HepG2 (cell line): Measurements from ENCODE around the gene SCARF1. TPM values are rescaled to one million over a fixed set of nuclear protein-coding genes. Genes with fewer than 3 reads are reported as not detected.
A peak's percentile ranks its signal among the peaks of the same experiment; 100 is the strongest.

Experiments
- AHR ChIP-seq: IDR thresholded peaks from 2 replicates; pipeline ENCODE4 v1.6.1; 2018; ENCODE audit warnings: missing genetic modification reagents, missing compliant biosample characterization
- ARNT ChIP-seq: fragments of 450-650 bp; IDR thresholded peaks from 2 replicates; pipeline ENCODE4 v1.6.1; 2017
- ARNT2 ChIP-seq: sonication (generic); formaldehyde crosslinking; IDR thresholded peaks from 2 replicates; pipeline ENCODE4 v1.8.0; 2022; ENCODE audit warnings: mild to moderate bottlenecking, low read depth, missing genetic modification reagents, moderate library complexity
- ARNTL ChIP-seq: sonication (generic); formaldehyde crosslinking; IDR thresholded peaks from 2 replicates; pipeline ENCODE4 v1.4.0; 2020; ENCODE audit warnings: mild to moderate bottlenecking, missing genetic modification reagents
- CCAR2 ChIP-seq: fragments of 200-400 bp; formaldehyde crosslinking; optimal IDR thresholded peaks from 2 replicates; pipeline ENCODE3; 2018; ENCODE audit warnings: low read depth, mild to moderate bottlenecking, low read length, moderate library complexity
- KAT2B ChIP-seq: fragments of 150-350 bp; IDR thresholded peaks from 2 replicates; pipeline ENCODE4 v1.6.1; 2014; ENCODE audit warnings: low read depth, low read length, borderline replicate concordance
- KDM6A ChIP-seq: IDR thresholded peaks from 2 replicates; pipeline ENCODE4 v1.6.1; 2016; ENCODE audit warnings: low read depth
- MYNN ChIP-seq: sonication (generic); formaldehyde crosslinking; IDR thresholded peaks from 2 replicates; pipeline ENCODE4 v1.4.0; 2020; ENCODE audit warnings: mild to moderate bottlenecking, low read depth, missing genetic modification reagents
- NONO ChIP-seq, 2 experiments: fragments of 450-650 bp in 1 of 2; sonication (generic) in 1 of 2; formaldehyde crosslinking in 1 of 2; IDR thresholded peaks in 1 of 2; conservative IDR thresholded peaks in 1 of 2; 2 replicates each; pipeline versions ENCODE4 v1.6.1 to v1.8.0; 2017 to 2022; ENCODE audit warnings: mild to moderate bottlenecking in 1 of 2, missing genetic modification reagents in 1 of 2, moderate library complexity in 1 of 2
- PAX8 ChIP-seq: sonication (generic); formaldehyde crosslinking; IDR thresholded peaks from 2 replicates; pipeline ENCODE4 v1.8.0; 2022; ENCODE audit warnings: mild to moderate bottlenecking, missing genetic modification reagents, borderline replicate concordance
- PCBP2 ChIP-seq: fragments of 200-400 bp; formaldehyde crosslinking; optimal IDR thresholded peaks from 2 replicates; pipeline ENCODE3; 2018; ENCODE audit warnings: low read length, low read depth; ENCODE audit not compliant: poor library complexity, severe bottlenecking
- POLR2A ChIP-seq, 2 experiments: IDR thresholded peaks; 2 replicates each; pipeline ENCODE4 v1.6.1; 2011; ENCODE audit warnings: low read depth in 2 of 2, low read length in 2 of 2, mild to moderate bottlenecking in 1 of 2, moderate library complexity in 1 of 2; ENCODE audit not compliant: insufficient read depth in 1 of 2
- RBM39 ChIP-seq: fragments of 200-400 bp; formaldehyde crosslinking; IDR thresholded peaks from one replicate; pipeline ENCODE4 v1.6.1; 2018; ENCODE audit warnings: antibody characterized with exemption, mild to moderate bottlenecking, low read depth, low read length; ENCODE audit not compliant: poor library complexity, severe bottlenecking
- SIN3B ChIP-seq: fragments of 150-350 bp; IDR thresholded peaks from 2 replicates; pipeline ENCODE4 v1.6.1; 2014; ENCODE audit warnings: low read length
- THAP7 ChIP-seq: sonication (generic); formaldehyde crosslinking; IDR thresholded peaks from 2 replicates; pipeline ENCODE4 v1.8.1; 2023; ENCODE audit warnings: mild to moderate bottlenecking, missing genetic modification reagents
- ZBTB3 ChIP-seq: sonication (generic); formaldehyde crosslinking; IDR thresholded peaks from 2 replicates; pipeline ENCODE4 v1.4.0; 2020; ENCODE audit warnings: low read depth, mild to moderate bottlenecking, moderate library complexity, missing genetic modification reagents, borderline replicate concordance
- ZMAT5 ChIP-seq: sonication (generic); formaldehyde crosslinking; IDR thresholded peaks from 2 replicates; pipeline ENCODE4 v1.5.0; 2020; ENCODE audit warnings: mild to moderate bottlenecking, low read depth, missing genetic modification reagents, borderline replicate concordance
- ZNF446 ChIP-seq: sonication (generic); formaldehyde crosslinking; IDR thresholded peaks from 2 replicates; pipeline ENCODE4 v1.5.0; 2020; ENCODE audit warnings: mild to moderate bottlenecking, missing genetic modification reagents
- ZNF569 ChIP-seq: sonication (generic); formaldehyde crosslinking; IDR thresholded peaks from 2 replicates; pipeline ENCODE4 v1.5.0; 2020; ENCODE audit warnings: mild to moderate bottlenecking, missing genetic modification reagents, moderate library complexity, borderline replicate concordance
- polyA plus RNA-seq, 8 experiments: library from polyadenylated mRNA; depleted of rRNA in 3 of 8; stranded (reverse) in 7 of 8; unstranded in 1 of 8; fragments of >200 nt; fragmentation: Illumina TruSeq in 4 of 8; extraction: Trizol in 4 of 8; gene quantifications; 2 replicates each; pipeline versions ENCODE4 v1.2.1 to v1.2.3, GENCODE V29; 2011 to 2016; ENCODE audit warnings: low read depth in 4 of 8, missing spikeins in 1 of 8, mixed read lengths in 1 of 8; ENCODE audit not compliant: insufficient read depth in 1 of 8
- total RNA-seq, 5 experiments: library from RNA; depleted of rRNA; stranded (reverse); fragments of >200 nt; fragmentation: Illumina TruSeq; extraction: Trizol; gene quantifications; 2 replicates each; pipeline ENCODE4 v1.2.3, GENCODE V29; 2016; ENCODE audit warnings: low read depth in 1 of 5
- TF ChIP-seq, protein P1 (sequence below): IDR thresholded peaks from 2 replicates; pipeline ENCODE4 v1.6.1; 2016; ENCODE audit warnings: missing compliant biosample characterization, missing genetic modification reagents, borderline replicate concordance
- TF ChIP-seq, protein P2 (sequence below): sonication (generic); formaldehyde crosslinking; IDR thresholded peaks from 2 replicates; pipeline ENCODE4 v1.5.1; 2020; ENCODE audit warnings: mild to moderate bottlenecking, missing genetic modification reagents, moderate library complexity
- TF ChIP-seq, protein P3 (sequence below): sonication (generic); formaldehyde crosslinking; IDR thresholded peaks from 2 replicates; pipeline ENCODE4 v1.4.0; 2020; ENCODE audit warnings: missing genetic modification reagents, borderline replicate concordance

Gene SCARF1
- total and polyA plus RNA-seq, 2 of the 13 experiments (the other 11 are each of a cell fraction or from before 2014, with no cell fraction given), result 0.24 to 0.71 TPM

DNA sequence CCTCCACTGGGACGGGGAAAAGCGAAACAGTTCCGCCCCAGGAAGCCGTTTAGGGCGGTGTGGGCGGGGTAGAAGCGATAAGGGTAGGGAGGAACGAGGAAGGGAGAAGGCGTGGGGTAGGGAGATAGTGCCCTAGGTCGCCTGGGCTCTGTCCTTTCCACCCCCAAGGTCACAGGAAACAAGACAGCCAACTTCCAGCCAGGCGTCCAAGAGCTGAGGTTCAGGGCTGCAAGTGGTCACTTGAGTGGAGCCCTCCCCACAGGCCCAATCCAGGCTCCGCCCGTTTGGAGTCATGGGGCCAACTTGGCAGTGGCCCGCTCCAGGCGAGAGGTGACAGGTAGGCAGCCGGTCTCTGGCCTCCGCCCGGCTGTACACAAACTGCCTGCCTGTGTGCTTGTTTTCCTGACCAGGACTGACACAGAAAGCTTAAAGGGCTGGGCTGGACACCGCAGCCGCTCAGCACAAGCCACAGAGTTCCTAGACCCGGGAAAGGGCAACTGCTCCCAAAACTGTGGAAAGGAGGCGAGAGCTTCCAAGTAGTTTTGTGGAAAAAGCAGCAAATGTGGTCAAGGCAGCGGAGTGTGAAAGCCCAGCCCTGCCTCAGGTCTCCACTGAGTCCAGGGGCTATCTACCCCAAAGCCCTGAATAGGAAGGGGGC, 4.4 kb upstream of the SCARF1 start, which contains the start of gene RILP (continued):
- TF ChIP-seq KAT2B, result no peak
- TF ChIP-seq ZMAT5, result no peak
- no peak for TF ChIP-seq ARNT
- TF ChIP-seq PCBP2, result no peak
- TF ChIP-seq MYNN (CRISPR knock-in tag), result no peak
- no peak for TF ChIP-seq ARNT2 (CRISPR knock-in tag)
- TF ChIP-seq, protein P1, sequence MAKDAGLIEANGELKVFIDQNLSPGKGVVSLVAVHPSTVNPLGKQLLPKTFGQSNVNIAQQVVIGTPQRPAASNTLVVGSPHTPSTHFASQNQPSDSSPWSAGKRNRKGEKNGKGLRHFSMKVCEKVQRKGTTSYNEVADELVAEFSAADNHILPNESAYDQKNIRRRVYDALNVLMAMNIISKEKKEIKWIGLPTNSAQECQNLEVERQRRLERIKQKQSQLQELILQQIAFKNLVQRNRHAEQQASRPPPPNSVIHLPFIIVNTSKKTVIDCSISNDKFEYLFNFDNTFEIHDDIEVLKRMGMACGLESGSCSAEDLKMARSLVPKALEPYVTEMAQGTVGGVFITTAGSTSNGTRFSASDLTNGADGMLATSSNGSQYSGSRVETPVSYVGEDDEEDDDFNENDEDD, result 0 out of 2 replicates have a peak, but pooled peaks have one; percentile 12
- no peak for TF ChIP-seq THAP7 (CRISPR knock-in tag)
- TF ChIP-seq, protein P2, sequence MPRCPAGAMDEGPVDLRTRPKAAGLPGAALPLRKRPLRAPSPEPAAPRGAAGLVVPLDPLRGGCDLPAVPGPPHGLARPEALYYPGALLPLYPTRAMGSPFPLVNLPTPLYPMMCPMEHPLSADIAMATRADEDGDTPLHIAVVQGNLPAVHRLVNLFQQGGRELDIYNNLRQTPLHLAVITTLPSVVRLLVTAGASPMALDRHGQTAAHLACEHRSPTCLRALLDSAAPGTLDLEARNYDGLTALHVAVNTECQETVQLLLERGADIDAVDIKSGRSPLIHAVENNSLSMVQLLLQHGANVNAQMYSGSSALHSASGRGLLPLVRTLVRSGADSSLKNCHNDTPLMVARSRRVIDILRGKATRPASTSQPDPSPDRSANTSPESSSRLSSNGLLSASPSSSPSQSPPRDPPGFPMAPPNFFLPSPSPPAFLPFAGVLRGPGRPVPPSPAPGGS (CRISPR knock-in tag), result 0 out of 2 replicates have a peak, but pooled peaks have one; percentile 13
- no peak for TF ChIP-seq ZBTB3 (CRISPR knock-in tag)
- TF ChIP-seq, protein P3, sequence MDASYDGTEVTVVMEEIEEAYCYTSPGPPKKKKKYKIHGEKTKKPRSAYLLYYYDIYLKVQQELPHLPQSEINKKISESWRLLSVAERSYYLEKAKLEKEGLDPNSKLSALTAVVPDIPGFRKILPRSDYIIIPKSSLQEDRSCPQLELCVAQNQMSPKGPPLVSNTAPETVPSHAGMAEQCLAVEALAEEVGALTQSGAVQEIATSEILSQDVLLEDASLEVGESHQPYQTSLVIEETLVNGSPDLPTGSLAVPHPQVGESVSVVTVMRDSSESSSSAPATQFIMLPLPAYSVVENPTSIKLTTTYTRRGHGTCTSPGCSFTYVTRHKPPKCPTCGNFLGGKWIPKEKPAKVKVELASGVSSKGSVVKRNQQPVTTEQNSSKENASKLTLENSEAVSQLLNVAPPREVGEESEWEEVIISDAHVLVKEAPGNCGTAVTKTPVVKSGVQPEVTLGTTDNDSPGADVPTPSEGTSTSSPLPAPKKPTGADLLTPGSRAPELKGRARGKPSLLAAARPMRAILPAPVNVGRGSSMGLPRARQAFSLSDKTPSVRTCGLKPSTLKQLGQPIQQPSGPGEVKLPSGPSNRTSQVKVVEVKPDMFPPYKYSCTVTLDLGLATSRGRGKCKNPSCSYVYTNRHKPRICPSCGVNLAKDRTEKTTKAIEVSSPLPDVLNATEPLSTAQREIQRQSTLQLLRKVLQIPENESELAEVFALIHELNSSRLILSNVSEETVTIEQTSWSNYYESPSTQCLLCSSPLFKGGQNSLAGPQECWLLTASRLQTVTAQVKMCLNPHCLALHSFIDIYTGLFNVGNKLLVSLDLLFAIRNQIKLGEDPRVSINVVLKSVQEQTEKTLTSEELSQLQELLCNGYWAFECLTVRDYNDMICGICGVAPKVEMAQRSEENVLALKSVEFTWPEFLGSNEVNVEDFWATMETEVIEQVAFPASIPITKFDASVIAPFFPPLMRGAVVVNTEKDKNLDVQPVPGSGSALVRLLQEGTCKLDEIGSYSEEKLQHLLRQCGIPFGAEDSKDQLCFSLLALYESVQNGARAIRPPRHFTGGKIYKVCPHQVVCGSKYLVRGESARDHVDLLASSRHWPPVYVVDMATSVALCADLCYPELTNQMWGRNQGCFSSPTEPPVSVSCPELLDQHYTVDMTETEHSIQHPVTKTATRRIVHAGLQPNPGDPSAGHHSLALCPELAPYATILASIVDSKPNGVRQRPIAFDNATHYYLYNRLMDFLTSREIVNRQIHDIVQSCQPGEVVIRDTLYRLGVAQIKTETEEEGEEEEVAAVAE, result no peak; the same call in 1 of the 2 replicates
- peak; percentile 6 for TF ChIP-seq RBM39
- TF ChIP-seq SIN3B, result no peak
- 0 out of 2 replicates have a peak, but pooled peaks have one; percentile 41 for TF ChIP-seq ARNTL (CRISPR knock-in tag)
- TF ChIP-seq POLR2A (IDR thresholded peaks at IDR 0.05; ENCODE audit: insufficient read depth in 1 of 2, low read depth in 2 of 2, low read length in 2 of 2), result peak; percentile 63 to 79; a peak in 3 of 4 replicates
- no peak for TF ChIP-seq CCAR2
- TF ChIP-seq ZNF446 (CRISPR knock-in tag), result no peak
- no peak for TF ChIP-seq AHR
- no peak for TF ChIP-seq ZNF569 (CRISPR knock-in tag)
- TF ChIP-seq NONO (IDR thresholded peaks at IDR 0.05), result no peak
- TF ChIP-seq NONO (CRISPR knock-in tag; conservative IDR thresholded peaks at IDR 0.05), result 0 out of 2 replicates have a peak, but pooled peaks have one; percentile 1
- peak; percentile 19; the same call in 1 of the 2 replicates for TF ChIP-seq KDM6A
- no peak for TF ChIP-seq PAX8 (CRISPR knock-in tag)
